Measurements from ENCODE around the gene RAD51B. TPM values are rescaled to one million over a fixed set of nuclear protein-coding genes. Genes with fewer than 3 reads are reported as not detected.
A peak's percentile ranks its signal among the peaks of the same experiment; 100 is the strongest.

RAD51B gene
- total and polyA plus RNA-seq, 8 donors: 10.8 to 18.3 (median 14.1) TPM

- ATAC-seq (peak; percentile 29), DNase-seq (no peak)
- Histone ChIP-seq H3K4me1 (peaks cover 0 to 6% of the 10 kb centered on the region in 2 donors), H3K27ac (peak overlapping the region in 1 of 2 donors; percentile 40), H3K27me3 (no peaks in the 10 kb centered on the region), H3K36me3 (no peaks in the 10 kb centered on the region), H3K4me3 (no peak overlapping the region), H3K9me3 (no peaks in the 10 kb centered on the region)
- no peak for TF ChIP-seq CTCF (IDR thresholded peaks at IDR 0.05)
- intact Hi-C loops (cut with DNase I): no loop called here
Measured at GRCh38 chr14:68447581-68448251, 628.1 kb downstream of the RAD51B start.

- ATAC-seq (no peak), DNase-seq (no peak)
- Histone ChIP-seq H3K36me3 (no peaks in the 10 kb centered on the region), H3K4me3 (no peak overlapping the region), H3K27ac (peak overlapping the region in 1 of 2 donors; percentile 40), H3K9me3 (no peaks in the 10 kb centered on the region), H3K4me1 (peaks cover 0 to 6% of the 10 kb centered on the region in 2 donors), H3K27me3 (no peaks in the 10 kb centered on the region)
- no peak for TF ChIP-seq CTCF (IDR thresholded peaks at IDR 0.05)
- intact Hi-C loops (cut with DNase I): no loop called here
Measured at GRCh38 chr14:68448252-68448902, 628.8 kb downstream of the RAD51B start.

- Histone ChIP-seq H3K9me3 (peaks cover 0 to 4% of the 10 kb centered on the region in 2 donors), H3K4me3 (no peak overlapping the region), H3K27me3 (no peaks in the 10 kb centered on the region), H3K36me3 (no peaks in the 10 kb centered on the region), H3K27ac (no peak overlapping the region), H3K4me1 (peaks cover 0 to 6% of the 10 kb centered on the region in 2 donors)
- no peak for TF ChIP-seq CTCF (IDR thresholded peaks at IDR 0.05)
- intact Hi-C loops (cut with DNase I): no loop called here
- no peak for DNase-seq
- ATAC-seq: no peak
Measured at GRCh38 chr14:68449561-68450181, 630.1 kb downstream of the RAD51B start.

GRCh38 chr14:68450391-68451120, 631.0 kb downstream of the RAD51B start:
- intact Hi-C loops (cut with DNase I): no loop called here
- Histone ChIP-seq H3K27ac (no peak overlapping the region), H3K9me3 (peaks cover 0 to 12% of the 10 kb centered on the region in 2 donors), H3K4me1 (peaks cover 0 to 6% of the 10 kb centered on the region in 2 donors), H3K27me3 (no peaks in the 10 kb centered on the region), H3K36me3 (no peaks in the 10 kb centered on the region), H3K4me3 (no peak overlapping the region)
- ATAC-seq: no peak
- TF ChIP-seq CTCF (IDR thresholded peaks at IDR 0.05): no peak
- DNase-seq: no peak

All from left lung (tissue), 10 donors.